Endothelial cell of umbilical vein (primary cell): ENCODE results near the gene TBXT. TPM values are rescaled to one million over a fixed set of nuclear protein-coding genes. Genes with fewer than 3 reads are reported as not detected.

Experiments
- BruUV-seq: library from RNA; stranded (reverse); fragments of 400-500 nt; replicated peaks from 2 replicates; lab custom pipeline; 2021; lab: Mats Ljungman, UMichigan
- CTCF ChIA-PET: fragments of 300-600, 350-600 bp; sonication (Branson Sonifier 250); formaldehyde crosslinking; loops from one replicate; lab custom pipeline; 2021; ENCODE audit warnings: antibody characterized with exemption, inconsistent platforms; lab: Charles Lee
- POLR2A ChIA-PET: fragments of 300-600, 350-600 bp; sonication (Branson Sonifier 250); formaldehyde crosslinking; loops from one replicate; lab custom pipeline; 2021; ENCODE audit warnings: antibody characterized with exemption, inconsistent platforms; lab: Charles Lee
- DNase-seq: peaks from one replicate; pipeline ENCODE4 v3.0.0-alpha.2; 2011; ENCODE audit warnings: low read depth, low spot score
- FAIRE-seq: peaks from 2 replicates; lab custom pipeline; 2011; peaks lifted over from hg19 to GRCh38; lab: Jason Lieb, UNC
- H2AFZ ChIP-seq: 2 replicates; pipeline ENCODE4 v1.6.0; 2012; ENCODE audit warnings: low read depth, low read length, control low read depth, inconsistent platforms
- H3K27ac ChIP-seq: 2 replicates; pipeline ENCODE4 v1.5.1; 2011; ENCODE audit warnings: low read depth, mild to moderate bottlenecking, control low read depth, low read length, moderate library complexity; ENCODE audit not compliant: insufficient read depth
- H3K27me3 ChIP-seq, 2 experiments: 2 replicates each; pipeline versions ENCODE4 v1.6.0 to v1.6.1; 2011; ENCODE audit warnings: low read length in 2 of 2, mixed read lengths in 1 of 2; ENCODE audit not compliant: control insufficient read depth in 2 of 2, insufficient read depth in 2 of 2
- H3K36me3 ChIP-seq, 2 experiments: 2 replicates in 1 of 2; 3 replicates in 1 of 2; pipeline ENCODE4 v1.5.1; 2011; ENCODE audit warnings: low read length in 2 of 2, mild to moderate bottlenecking in 1 of 2, moderate library complexity in 1 of 2; ENCODE audit not compliant: control insufficient read depth in 2 of 2, insufficient read depth in 2 of 2; ENCODE audit errors: extremely low read depth in 1 of 2
- H3K4me1 ChIP-seq: 3 replicates; pipeline ENCODE4 v1.5.1; 2011; ENCODE audit warnings: mild to moderate bottlenecking, low read length; ENCODE audit not compliant: control insufficient read depth, insufficient read depth; ENCODE audit errors: extremely low read depth
- H3K4me2 ChIP-seq: 2 replicates; pipeline ENCODE4 v1.6.1; 2011; ENCODE audit warnings: low read length, control low read depth, mixed read lengths; ENCODE audit not compliant: insufficient read depth
- H3K4me3 ChIP-seq, 3 experiments: fragments of 200-600 bp in 1 of 3; sonication (generic), shearing (Covaris generic) in 1 of 3; replicated peaks in 1 of 3; 2 replicates each; pipeline ENCODE4 v1.5.1; 2011 to 2016; ENCODE audit warnings: control low read depth in 3 of 3, low read length in 3 of 3, mild to moderate bottlenecking in 2 of 3, inconsistent platforms in 1 of 3, low read depth in 1 of 3, moderate library complexity in 1 of 3; ENCODE audit not compliant: insufficient read depth in 1 of 3
- H3K79me2 ChIP-seq: 2 replicates; pipeline ENCODE4 v1.6.0; 2012; ENCODE audit warnings: low read length, inconsistent platforms; ENCODE audit not compliant: control insufficient read depth, insufficient read depth
- H3K9ac ChIP-seq: replicated peaks from 2 replicates; pipeline ENCODE3; 2011; ENCODE audit warnings: low read length, control low read depth; ENCODE audit not compliant: insufficient read depth; ENCODE audit errors: extremely low read depth
- H3K9me1 ChIP-seq: replicated peaks from 3 replicates; pipeline ENCODE4 v1.6.0; 2011; ENCODE audit warnings: mild to moderate bottlenecking, low read length; ENCODE audit not compliant: control insufficient read depth, insufficient read depth; ENCODE audit errors: extremely low read depth
- H3K9me3 ChIP-seq: replicated peaks from 2 replicates; pipeline ENCODE4 v1.5.1; 2012; ENCODE audit warnings: low read length, inconsistent platforms; ENCODE audit not compliant: control insufficient read depth, insufficient read depth
- H4K20me1 ChIP-seq: replicated peaks from 2 replicates; pipeline ENCODE3; 2011; ENCODE audit warnings: mild to moderate bottlenecking, low read length; ENCODE audit not compliant: control insufficient read depth, insufficient read depth; ENCODE audit errors: extremely low read depth
- EZH2 ChIP-seq: IDR thresholded peaks from 2 replicates; pipeline ENCODE4 v1.6.1; 2012; ENCODE audit warnings: borderline replicate concordance, low read depth, mild to moderate bottlenecking, moderate library complexity, low read length, inconsistent platforms; ENCODE audit not compliant: severe bottlenecking
- FOS ChIP-seq: IDR thresholded peaks from 2 replicates; pipeline ENCODE4 v1.6.1; 2011; ENCODE audit warnings: mild to moderate bottlenecking, low read length, moderate library complexity, borderline replicate concordance; ENCODE audit not compliant: insufficient read depth
- GATA2 ChIP-seq: IDR thresholded peaks from 2 replicates; pipeline ENCODE4 v1.7.0; 2011; ENCODE audit warnings: low read depth, mild to moderate bottlenecking, moderate library complexity, mixed read lengths, low read length; ENCODE audit not compliant: insufficient read length, insufficient read depth
- JUN ChIP-seq: IDR thresholded peaks from 2 replicates; pipeline ENCODE4 v1.6.1; 2011; ENCODE audit warnings: borderline replicate concordance, low read depth; ENCODE audit not compliant: insufficient read length, insufficient read depth
- MYC ChIP-seq: IDR thresholded peaks from one replicate; pipeline ENCODE4 v1.6.1; 2011; ENCODE audit warnings: mild to moderate bottlenecking, low read depth, low read length
- POLR2A ChIP-seq: IDR thresholded peaks from 2 replicates; pipeline ENCODE4 v1.6.1; 2012; ENCODE audit warnings: low read depth, mild to moderate bottlenecking, control low read depth, low read length
- POLR2AphosphoS5 ChIP-seq: IDR thresholded peaks from 2 replicates; pipeline ENCODE4 v1.6.1; 2012; ENCODE audit warnings: low read depth, mild to moderate bottlenecking, control low read depth, low read length, moderate library complexity; ENCODE audit not compliant: insufficient read depth
- dilution Hi-C: fragments of 300-500 bp; cut with MboI; formaldehyde crosslinking; loops from one replicate; pipeline ENCODE4 v1.15.0; 2019; ENCODE audit warnings: low sequenced_read_pairs; ENCODE audit not compliant: extremely low pct_ligation_motif_present
- intact Hi-C: fragments of 100-400 bp; cut with micrococcal nuclease; formaldehyde crosslinking; loops from one replicate; pipeline ENCODE4 v1.10.0; 2022
- polyA plus RNA-seq, 4 experiments: library from polyadenylated mRNA; depleted of rRNA in 3 of 4; stranded (reverse) in 3 of 4; unstranded in 1 of 4; fragments of >200 nt; gene quantifications; 2 replicates each; pipeline versions ENCODE4 v1.2.1 to v1.2.3, GENCODE V29; 2011 to 2012; ENCODE audit warnings: missing spikeins in 1 of 4
- total RNA-seq: library from RNA; stranded (reverse); gene quantifications from 2 replicates; pipeline ENCODE4 v1.2.3, GENCODE V29; 2021
- TF ChIP-seq, protein P1 (sequence below), 2 donors: IDR thresholded peaks; 1 replicate in 1 of 2; 2 replicates in 1 of 2; pipeline ENCODE4 v1.5.1; 2011; ENCODE audit warnings: low read length in 2 of 2, mild to moderate bottlenecking in 2 of 2, moderate library complexity in 2 of 2, control low read depth in 1 of 2, inconsistent platforms in 1 of 2, low read depth in 1 of 2; ENCODE audit not compliant: insufficient read depth in 1 of 2; ENCODE audit errors: extremely low read depth in 1 of 2
- TF ChIP-seq, protein P2 (sequence below): IDR thresholded peaks from 2 replicates; pipeline ENCODE4 v1.6.1; 2011; ENCODE audit not compliant: insufficient read depth, insufficient read length

Gene TBXT
- total and polyA plus RNA-seq, 2 donors (not counting 3 experiments of a cell fraction or from before 2014, with no cell fraction given) = not detected

DNA sequence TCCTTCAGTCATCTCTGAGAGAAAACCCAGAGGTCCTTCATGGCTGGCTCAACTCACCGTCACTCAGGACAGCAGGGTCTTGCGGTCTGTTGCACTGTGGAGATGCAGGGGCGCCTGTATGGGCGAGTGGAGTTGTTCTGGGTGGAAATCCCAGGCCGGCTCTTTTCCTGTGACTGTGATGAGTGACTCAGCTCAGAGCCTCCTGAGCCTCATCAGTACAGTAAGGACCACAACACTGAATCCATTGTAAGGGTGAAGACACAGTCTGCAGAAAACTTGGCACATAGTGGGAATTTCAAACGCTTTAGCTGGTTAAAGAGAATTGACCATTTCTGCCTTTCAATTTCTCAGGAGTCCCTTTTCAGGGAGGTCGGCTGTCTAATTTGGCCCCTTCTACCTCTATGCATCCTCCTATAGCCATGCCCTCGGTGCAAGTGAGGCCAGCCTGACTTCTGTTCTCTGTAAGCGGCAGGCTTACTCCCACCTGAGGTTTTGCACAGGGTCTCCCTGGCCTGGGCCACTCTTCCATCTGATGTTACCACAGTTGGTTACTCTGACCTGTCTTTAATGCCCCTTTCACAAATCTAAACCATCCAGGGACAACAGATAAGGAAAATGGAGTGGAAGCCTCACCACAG is 35.5 kb upstream of the TBXT start:
- intact Hi-C loops (no loop called here), dilution Hi-C loops (no loop called here)
- Histone ChIP-seq H3K4me2 (no peak overlapping the region), H4K20me1 (no peaks in the 10 kb centered on the region), H2AFZ (no peak overlapping the region), H3K4me3 (no peak overlapping the region), H3K9me3 (no peaks in the 10 kb centered on the region), H3K9me1 (no peaks in the 10 kb centered on the region), H3K4me1 (no peaks in the 10 kb centered on the region), H3K27ac (no peak overlapping the region), H3K9ac (no peak overlapping the region), H3K79me2 (no peaks in the 10 kb centered on the region), H3K27me3 (no peaks in the 10 kb centered on the region), H3K36me3 (no peaks in the 10 kb centered on the region)
- FAIRE-seq (no peak), DNase-seq (no peak)
- BruUV-seq = no TSS peak
- CTCF ChIA-PET = no interaction called here
- TF ChIP-seq GATA2 (no peak), EZH2 (no peak), JUN (no peak), POLR2A (no peak), FOS (no peak), MYC (no peak), POLR2AphosphoS5 (no peak)
- TF ChIP-seq, protein P1, sequence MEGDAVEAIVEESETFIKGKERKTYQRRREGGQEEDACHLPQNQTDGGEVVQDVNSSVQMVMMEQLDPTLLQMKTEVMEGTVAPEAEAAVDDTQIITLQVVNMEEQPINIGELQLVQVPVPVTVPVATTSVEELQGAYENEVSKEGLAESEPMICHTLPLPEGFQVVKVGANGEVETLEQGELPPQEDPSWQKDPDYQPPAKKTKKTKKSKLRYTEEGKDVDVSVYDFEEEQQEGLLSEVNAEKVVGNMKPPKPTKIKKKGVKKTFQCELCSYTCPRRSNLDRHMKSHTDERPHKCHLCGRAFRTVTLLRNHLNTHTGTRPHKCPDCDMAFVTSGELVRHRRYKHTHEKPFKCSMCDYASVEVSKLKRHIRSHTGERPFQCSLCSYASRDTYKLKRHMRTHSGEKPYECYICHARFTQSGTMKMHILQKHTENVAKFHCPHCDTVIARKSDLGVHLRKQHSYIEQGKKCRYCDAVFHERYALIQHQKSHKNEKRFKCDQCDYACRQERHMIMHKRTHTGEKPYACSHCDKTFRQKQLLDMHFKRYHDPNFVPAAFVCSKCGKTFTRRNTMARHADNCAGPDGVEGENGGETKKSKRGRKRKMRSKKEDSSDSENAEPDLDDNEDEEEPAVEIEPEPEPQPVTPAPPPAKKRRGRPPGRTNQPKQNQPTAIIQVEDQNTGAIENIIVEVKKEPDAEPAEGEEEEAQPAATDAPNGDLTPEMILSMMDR (IDR thresholded peaks at IDR 0.05; ENCODE audit: extremely low read depth in 1 of 2, insufficient read depth in 1 of 2, low read depth in 1 of 2, low read length in 2 of 2) = no peak
- TF ChIP-seq, protein P2, sequence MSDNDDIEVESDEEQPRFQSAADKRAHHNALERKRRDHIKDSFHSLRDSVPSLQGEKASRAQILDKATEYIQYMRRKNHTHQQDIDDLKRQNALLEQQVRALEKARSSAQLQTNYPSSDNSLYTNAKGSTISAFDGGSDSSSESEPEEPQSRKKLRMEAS = no peak
- POLR2A ChIA-PET = no interaction called here
